GM12891 (cell line): ENCODE measurements around the gene DAB2IP.

ENCODE experiments used
- POLR2A ChIP-seq: IDR thresholded peaks from 2 replicates; pipeline ENCODE4 v1.6.1; 2011; ENCODE audit warnings: low read depth, low read length, control low read depth
- POLR2AphosphoS5 ChIP-seq: IDR thresholded peaks from 2 replicates; pipeline ENCODE4 v1.6.1; 2011; ENCODE audit warnings: low read depth, low read length, control low read depth
- POU2F2 ChIP-seq: IDR thresholded peaks from 2 replicates; pipeline ENCODE4 v1.6.1; 2011; ENCODE audit warnings: low read depth, mild to moderate bottlenecking, control low read depth, low read length, moderate library complexity
- SPI1 ChIP-seq: IDR thresholded peaks from 2 replicates; pipeline ENCODE4 v1.6.1; 2011; ENCODE audit warnings: low read depth, low read length, control low read depth
- TAF1 ChIP-seq: IDR thresholded peaks from 2 replicates; pipeline ENCODE4 v1.6.1; 2011; ENCODE audit warnings: low read depth, low read length, control low read depth

- TF ChIP-seq POLR2A (no peak), POLR2AphosphoS5 (no peak), TAF1 (no peak), SPI1 (no peak), POU2F2 (no peak)
These were observed 48.4 kb upstream of the DAB2IP start for GRCh38 chr9:121603028-121603427.
